GM08714 (cell line): ENCODE measurements around the gene TMEM14B.
"Not testable (repeated sequence)": the region's sequence is repeated elsewhere in the genome, so short reads cannot be mapped to it uniquely, and the experiment has no call there.

Experiments used
- H3K4me3 ChIP-seq: fragments of 200-500 bp; sonication (Bioruptor generic); 2 replicates; pipeline ENCODE4 v1.5.1; 2014; ENCODE audit warnings: mild to moderate bottlenecking, low read length, inconsistent platforms
- ZNF274 ChIP-seq: IDR thresholded peaks from 2 replicates; pipeline ENCODE4 v1.6.1; 2012; ENCODE audit warnings: mild to moderate bottlenecking, low read depth, low read length

The TMEM14B gene

DNA sequence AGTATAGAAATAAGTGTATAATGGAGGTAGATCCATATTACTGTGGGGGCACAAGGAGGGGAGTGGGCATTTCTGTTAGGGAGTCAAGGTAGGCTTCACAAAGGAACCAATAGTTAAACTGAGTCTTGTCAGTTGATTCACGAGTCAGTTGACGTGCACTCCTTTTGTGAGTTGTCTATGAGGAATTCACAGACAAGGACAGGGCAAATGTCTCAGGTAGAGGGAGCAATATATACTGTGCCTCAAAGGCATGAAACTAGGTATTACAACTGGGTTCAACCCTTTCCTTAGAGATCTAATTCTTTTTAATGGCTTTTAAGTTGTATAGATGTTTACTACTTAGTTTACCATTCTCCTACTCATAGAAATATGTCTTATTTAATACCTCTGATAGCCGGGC, 13.7 kb upstream of the TMEM14B start:
- H3K4me3 ChIP-seq: no peak overlapping the region
- no peak for TF ChIP-seq ZNF274

DNA sequence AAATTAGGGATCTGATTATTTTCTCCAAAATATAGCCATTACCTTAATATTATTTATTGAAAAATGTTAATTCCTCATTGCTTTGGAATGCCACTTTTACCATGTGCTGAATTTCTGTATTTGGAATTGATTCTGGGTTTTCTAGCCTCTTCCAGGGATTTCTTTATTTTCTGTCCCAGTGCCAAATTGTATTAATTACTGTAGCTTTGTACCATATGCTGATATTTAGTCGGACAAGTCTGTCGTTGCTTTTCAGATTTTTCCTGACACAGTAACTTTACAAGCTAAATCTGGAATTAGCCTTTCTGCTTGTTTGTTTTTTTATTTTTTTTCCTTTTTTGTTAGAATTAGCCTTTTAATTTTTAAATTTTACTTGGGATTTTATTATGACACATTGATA, 10.9 kb upstream of the TMEM14B start:
- no peak overlapping the region for H3K4me3 ChIP-seq
- TF ChIP-seq ZNF274: no peak

DNA sequence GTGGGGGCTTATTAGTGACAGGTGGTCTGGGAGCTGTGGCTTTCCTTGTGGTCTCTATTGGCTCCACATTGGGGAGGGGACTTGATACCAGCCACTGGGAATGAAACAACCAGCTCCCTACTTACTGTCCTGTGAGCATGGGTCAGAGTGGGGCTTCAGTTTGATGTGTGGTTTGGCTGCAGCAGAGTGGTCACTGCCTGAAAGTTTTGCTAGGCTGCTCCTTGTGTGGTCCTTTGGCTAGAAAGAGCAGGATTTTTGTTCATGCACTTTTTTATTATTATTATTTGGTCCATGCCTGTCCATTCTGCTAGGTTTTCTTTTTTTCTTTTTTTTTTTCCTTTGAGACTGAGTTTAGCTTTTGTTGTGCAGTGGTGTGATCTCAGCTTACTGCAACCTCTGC, 7.5 kb upstream of the TMEM14B start:
- H3K4me3 ChIP-seq: no peak overlapping the region
- no peak for TF ChIP-seq ZNF274

DNA sequence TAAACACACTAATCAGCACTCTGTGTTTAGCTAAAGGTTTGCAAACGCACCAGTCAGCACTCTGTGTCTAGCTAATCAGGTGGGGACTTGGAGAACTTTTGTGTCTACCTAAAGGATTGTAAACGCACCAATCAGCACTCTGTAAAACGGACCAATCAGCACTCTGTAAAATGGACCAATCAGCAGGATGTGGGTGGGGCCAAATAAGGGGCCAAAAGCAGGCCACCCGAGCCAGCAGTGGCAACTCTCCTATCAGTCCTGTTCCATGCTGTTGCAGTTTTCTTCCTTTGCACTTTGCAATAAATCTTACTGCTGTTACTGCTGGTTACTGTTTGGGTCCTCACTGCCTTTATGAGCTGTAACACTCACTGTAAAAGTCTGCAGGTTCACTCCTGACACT, 6.0 kb upstream of the TMEM14B start:
- H3K4me3 ChIP-seq: not testable (repeated sequence)

DNA sequence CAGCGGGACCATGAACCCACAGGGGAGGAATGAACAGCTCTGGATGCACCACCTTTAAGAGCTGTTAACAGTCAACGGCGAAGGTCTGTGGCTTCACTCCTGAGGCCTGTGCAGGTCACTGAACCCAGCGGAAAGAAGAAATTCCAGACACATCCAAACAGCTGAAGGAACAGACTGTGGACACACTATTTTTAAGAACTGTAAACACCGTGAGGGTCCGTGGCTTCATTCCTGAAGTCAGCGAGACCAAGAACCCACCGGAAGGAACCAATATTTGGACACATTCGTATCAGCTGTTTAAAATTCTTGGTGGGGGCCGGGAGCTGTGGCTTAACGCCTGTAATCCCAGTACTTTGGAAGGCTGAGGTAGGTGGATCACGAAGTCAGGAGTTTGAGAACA, 5.4 kb upstream of the TMEM14B start:
- TF ChIP-seq ZNF274: no peak
- no peak overlapping the region for H3K4me3 ChIP-seq

DNA sequence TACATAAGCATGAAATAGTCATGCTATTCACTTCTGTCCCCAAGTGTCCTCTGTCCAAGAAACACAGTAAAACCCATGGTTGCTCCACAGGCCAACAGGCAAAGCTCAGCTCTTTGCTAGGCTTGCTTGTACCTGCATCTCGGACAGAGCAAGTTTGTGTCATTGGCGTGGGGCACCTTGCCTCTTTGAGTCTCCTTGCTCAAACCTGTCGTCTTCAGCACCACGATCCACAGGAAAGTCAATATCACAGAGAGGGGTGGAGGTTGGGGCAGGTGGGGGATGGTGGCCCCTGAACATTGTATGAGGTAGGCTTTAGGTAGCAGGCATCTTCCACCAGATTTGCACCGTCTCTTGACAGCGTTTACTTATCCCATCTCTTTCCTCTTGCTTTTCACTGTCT, 4.1 kb upstream of the TMEM14B start:
- H3K4me3 ChIP-seq: no peak overlapping the region
- TF ChIP-seq ZNF274: no peak

DNA sequence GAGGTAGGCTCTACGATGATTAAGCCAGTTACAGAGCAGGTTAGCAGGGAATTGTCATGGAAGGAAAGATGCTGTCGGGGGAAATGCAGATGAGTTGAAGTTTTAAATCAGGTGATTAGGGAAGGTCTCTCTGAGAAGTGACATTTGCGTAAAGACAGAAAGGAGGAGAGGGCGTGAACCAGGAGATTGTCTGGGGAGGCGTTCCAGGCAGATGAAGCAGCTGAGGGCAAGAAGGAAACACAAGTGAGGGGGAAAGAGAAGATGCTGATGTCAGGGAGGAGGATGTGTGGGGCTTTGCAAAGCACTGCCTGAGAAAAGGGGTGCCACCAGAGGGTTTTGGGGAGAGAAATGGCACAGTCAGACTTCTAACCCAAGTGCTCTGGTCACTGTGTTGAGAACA, 2.5 kb upstream of the TMEM14B start:
- TF ChIP-seq ZNF274: no peak

DNA sequence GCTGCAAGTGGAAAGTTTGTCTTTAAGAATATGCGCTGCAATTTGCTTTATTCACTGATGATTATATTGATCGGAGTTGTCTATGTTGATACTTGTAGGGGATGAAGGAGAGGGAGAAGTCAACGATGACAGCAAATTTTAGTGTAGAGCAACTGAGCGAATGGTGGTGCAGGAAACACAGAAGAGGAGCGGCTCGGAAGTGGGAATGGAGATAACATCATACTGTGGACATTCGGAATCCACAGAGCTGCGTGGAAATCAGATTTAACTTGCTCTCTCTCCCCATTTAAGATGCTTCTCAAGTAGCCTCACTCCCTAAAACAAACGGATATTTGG, 722 bp upstream of the TMEM14B start:
- peak overlapping the region; percentile 92 for H3K4me3 ChIP-seq
- TF ChIP-seq ZNF274: no peak

More for the DNA sequence above, 2.5 kb upstream of the TMEM14B start:
- no peak overlapping the region for H3K4me3 ChIP-seq

GRCh38 chr6:10749734-10750133, 2.1 kb downstream of the TMEM14B start:
- no peak overlapping the region for H3K4me3 ChIP-seq

DNA sequence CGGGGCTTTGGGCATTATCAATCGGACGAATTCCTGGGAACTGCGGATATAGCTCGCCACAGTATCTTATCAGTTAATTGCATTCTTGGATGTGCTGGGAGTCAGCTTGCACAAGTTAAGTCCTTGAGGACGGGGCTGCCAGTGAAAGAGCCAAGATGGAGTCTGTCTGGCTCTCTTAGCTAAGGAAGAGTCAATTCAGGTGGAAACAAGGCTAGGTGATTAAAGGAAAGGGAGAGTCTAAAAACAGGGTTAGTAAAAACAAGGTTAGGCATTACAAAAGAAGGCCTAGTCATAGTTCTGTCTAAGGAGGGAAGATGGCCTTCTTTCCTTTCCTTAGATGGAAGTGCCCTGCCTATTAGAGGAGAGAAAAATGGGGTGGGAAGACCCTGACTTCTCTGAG, 3.0 kb downstream of the TMEM14B start:
- H3K4me3 ChIP-seq: not testable (repeated sequence)

More at GRCh38 chr6:10749734-10750133, 2.1 kb downstream of the TMEM14B start:
- TF ChIP-seq ZNF274: no peak

- H3K4me3 ChIP-seq: not testable (repeated sequence)
Observed at GRCh38 chr6:10751757-10752156, 4.2 kb downstream of the TMEM14B start.

GRCh38 chr6:10756085-10756484, 8.5 kb downstream of the TMEM14B start:
- no peak for TF ChIP-seq ZNF274
- H3K4me3 ChIP-seq: no peak overlapping the region

- H3K4me3 ChIP-seq: no peak overlapping the region
- no peak for TF ChIP-seq ZNF274
Observed at GRCh38 chr6:10759312-10759839, 11.8 kb downstream of the TMEM14B start.

GRCh38 chr6:10759884-10760329, 12.3 kb downstream of the TMEM14B start:
- no peak overlapping the region for H3K4me3 ChIP-seq
- no peak for TF ChIP-seq ZNF274

DNA sequence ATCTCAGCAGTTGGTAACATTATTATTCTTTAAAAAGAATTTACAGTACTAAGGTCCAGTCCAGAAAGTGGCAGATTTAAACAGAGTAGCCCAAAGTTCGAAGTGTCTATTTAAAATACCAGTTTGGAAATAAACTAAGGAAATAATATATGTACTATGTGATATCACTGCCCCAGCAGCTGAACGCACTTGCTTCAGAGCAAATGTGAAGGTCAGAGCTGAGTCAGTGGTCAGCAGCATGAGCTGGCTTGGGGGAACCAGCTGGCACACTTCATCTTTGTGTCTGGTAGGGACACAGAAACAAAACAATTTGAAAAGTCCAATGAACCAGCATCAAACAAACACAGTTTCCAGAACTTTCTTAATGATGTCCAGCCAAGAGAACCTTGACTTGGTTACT, 15.4 kb downstream of the TMEM14B start:
- no peak overlapping the region for H3K4me3 ChIP-seq
- no peak for TF ChIP-seq ZNF274

GRCh38 chr6:10769419-10769818, 21.8 kb downstream of the TMEM14B start:
- H3K4me3 ChIP-seq: no peak overlapping the region
- TF ChIP-seq ZNF274: no peak

DNA sequence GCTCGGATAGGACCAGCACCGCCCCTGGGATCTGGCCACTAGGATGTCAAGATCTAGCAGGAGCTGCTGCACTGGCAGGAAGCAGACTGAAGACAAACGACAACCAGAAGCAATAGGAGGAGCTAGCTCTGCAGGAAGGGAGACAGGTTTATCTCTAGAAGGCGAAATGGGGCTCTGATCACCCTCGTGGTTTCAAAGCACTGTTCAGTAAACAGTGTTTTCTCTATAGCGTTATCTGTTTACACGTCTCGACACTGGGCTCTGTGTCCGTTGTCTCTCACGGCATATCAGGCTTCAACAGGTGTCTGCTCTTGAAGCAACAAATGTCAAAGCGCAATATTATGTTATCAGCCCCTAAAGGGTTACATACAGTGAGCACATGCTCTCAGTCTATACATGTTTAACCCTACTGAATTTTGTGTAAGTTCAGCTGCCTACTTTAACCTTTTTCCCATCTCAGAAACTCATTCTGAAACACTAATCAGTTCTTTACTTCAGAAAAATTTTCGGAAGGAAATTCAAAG, 23.8 kb downstream of the TMEM14B start:
- no peak for TF ChIP-seq ZNF274
- H3K4me3 ChIP-seq: no peak overlapping the region

GRCh38 chr6:10778230-10778629, 30.6 kb downstream of the TMEM14B start:
- no peak for TF ChIP-seq ZNF274
- H3K4me3 ChIP-seq: no peak overlapping the region
